MM.1S (cell line): ENCODE results near the gene APC2.

Experiments
- EZH2 ChIP-seq: fragments of 300-600 bp; sonication (generic); optimal IDR thresholded peaks from 2 replicates; pipeline ENCODE3; 2017; ENCODE audit warnings: low read depth, mild to moderate bottlenecking, antibody characterized with exemption, low read length, mixed read lengths
- TF ChIP-seq, protein P1 (sequence below): fragments of 300-600 bp; sonication (generic); IDR thresholded peaks from 2 replicates; pipeline ENCODE4 v1.5.1; 2016; ENCODE audit warnings: antibody characterized with exemption, low read length, mixed read lengths

DNA sequence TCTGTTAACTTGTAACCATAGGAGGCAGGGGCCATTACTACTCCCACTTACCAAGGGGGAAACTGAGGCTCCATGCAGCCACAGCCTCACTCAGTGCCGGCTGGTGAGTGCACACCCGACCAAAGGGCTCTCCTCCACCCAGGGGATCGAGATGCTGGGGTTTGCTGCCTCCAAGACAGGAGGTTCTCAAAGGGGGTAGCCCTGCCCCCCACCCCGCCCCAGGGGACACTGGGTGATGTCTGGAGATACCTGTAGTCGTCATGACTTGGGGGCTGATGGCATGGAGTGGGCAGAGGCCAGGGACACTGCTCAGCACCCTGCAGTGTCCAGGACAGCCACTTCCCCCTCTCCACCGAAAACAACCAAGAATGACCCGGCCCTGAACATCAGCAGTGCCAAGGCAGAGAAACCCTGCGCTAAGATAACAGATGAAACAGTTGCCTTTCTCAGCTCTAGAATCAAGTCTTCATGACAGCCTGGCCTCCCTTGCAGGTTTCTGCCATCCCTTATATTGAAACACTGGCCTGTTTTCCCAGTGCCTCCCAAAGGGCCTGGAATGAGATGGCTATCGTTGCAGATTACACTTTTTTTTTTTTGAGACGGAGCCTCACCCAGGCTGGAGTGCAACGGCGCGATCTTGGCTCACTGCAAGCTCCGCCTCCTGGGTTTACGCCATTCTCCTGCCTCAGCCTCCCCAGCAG, 44.3 kb downstream of the APC2 start:
- TF ChIP-seq, protein P1, sequence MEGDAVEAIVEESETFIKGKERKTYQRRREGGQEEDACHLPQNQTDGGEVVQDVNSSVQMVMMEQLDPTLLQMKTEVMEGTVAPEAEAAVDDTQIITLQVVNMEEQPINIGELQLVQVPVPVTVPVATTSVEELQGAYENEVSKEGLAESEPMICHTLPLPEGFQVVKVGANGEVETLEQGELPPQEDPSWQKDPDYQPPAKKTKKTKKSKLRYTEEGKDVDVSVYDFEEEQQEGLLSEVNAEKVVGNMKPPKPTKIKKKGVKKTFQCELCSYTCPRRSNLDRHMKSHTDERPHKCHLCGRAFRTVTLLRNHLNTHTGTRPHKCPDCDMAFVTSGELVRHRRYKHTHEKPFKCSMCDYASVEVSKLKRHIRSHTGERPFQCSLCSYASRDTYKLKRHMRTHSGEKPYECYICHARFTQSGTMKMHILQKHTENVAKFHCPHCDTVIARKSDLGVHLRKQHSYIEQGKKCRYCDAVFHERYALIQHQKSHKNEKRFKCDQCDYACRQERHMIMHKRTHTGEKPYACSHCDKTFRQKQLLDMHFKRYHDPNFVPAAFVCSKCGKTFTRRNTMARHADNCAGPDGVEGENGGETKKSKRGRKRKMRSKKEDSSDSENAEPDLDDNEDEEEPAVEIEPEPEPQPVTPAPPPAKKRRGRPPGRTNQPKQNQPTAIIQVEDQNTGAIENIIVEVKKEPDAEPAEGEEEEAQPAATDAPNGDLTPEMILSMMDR, result no peak
- no peak for TF ChIP-seq EZH2
